A549 treated with CORT108297 at 1 μM for 4 hours (cell line): ENCODE data around the gene DKC1. TPM values are rescaled to one million over a fixed set of nuclear protein-coding genes. Genes with fewer than 3 reads are reported as not detected.

Experiments
- total RNA-seq: library from RNA; stranded (reverse); fragments of 200-300 nt; extraction: Qiagen RNA extraction; gene quantifications from 5 replicates; pipeline ENCODE4 v1.2.3, GENCODE V29; 2022

The DKC1 gene
- 153 to 208 TPM (median 161 TPM) in 5 replicates for total RNA-seq

DNA sequence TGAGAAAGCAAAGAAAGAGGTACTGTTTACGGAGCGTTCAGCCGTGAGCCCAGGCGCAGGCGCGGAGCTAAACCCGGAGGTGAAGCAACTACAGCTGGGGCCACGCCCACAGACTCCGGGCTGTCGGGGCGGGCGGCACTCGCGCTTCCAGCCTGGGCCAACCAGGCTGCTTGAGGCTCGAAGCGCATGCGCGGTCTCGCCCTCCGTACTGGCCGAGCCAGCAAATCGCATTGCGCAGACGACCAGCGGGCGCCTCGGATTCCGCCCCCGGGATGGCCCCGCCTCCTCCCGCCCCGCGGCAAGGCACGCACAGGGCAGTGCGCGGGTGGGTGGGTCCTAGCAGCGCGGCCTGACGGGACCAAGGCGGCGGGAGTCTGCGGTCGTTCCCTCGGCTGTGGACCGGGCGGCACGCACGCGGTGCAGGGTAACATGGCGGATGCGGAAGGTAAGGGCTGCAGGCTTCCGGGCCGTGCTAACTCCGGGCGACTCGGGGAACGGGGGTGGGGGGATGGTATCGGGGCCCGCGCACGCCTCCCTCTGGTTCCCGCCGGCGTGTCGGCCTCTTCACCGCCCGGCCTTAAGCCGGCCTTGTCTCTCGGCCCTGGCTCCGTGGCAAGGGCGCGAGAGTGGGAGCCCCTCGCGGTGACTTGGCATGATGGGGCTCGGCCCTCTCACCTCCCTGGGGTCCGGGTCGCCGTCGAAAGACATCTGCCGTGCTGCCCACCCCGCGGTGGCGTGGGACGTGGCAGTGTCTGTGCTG, at the start of gene DKC1:
TSS of gene DKC1 (plus strand) at position 328 of the 760 bp plus-strand sequence. CDS start at position 430, 102 bp downstream.

DNA sequence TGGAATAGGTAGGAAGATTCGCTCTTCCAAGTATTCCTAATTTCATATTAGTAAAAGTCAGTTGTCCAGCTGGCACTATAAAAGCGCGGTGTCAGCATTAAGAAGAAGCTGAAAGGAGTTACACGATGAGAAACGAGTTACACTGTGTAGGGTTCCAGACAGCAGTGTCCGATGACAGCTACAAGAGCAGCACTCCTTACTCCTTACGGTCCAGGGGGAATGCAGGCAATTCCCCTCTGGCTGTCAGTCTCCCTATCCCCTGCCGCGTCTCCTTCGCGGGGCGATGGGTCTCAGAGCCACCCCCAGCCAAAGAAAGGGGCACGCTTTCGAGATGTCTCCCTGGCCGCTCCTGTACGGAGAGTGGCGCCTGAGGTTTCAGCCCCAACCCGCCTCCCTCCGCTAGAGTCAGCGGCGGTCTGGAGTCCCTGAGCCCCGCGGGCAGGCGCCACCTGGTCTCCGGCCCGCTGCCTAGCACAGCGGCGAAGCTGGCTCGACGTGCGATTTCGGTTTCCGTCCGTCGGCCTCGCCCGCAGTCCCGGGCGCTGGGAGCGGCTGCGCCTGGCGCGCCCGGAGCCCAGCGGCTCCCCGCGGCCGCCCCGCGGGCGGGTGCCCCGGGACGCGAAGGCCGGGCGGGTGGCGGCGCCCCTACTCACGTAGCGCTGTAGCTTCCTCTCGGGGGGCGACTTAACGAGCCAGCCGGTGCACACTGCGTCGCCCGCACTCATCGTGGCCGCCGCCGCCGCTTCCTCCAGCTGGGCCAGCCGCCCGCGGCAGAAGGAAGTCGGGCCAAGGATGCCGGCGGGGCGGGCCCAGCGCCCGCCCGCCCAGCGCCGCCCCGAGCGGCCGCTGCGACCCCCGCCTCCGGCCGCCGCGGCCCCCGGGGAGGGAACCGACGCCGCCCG, 12.1 kb upstream of the DKC1 start, which contains the start of gene GAB3:
TSS of gene GAB3 (minus strand) at position 777 of the 902 bp plus-strand sequence. CDS start at position 725, 52 bp downstream.

DNA sequence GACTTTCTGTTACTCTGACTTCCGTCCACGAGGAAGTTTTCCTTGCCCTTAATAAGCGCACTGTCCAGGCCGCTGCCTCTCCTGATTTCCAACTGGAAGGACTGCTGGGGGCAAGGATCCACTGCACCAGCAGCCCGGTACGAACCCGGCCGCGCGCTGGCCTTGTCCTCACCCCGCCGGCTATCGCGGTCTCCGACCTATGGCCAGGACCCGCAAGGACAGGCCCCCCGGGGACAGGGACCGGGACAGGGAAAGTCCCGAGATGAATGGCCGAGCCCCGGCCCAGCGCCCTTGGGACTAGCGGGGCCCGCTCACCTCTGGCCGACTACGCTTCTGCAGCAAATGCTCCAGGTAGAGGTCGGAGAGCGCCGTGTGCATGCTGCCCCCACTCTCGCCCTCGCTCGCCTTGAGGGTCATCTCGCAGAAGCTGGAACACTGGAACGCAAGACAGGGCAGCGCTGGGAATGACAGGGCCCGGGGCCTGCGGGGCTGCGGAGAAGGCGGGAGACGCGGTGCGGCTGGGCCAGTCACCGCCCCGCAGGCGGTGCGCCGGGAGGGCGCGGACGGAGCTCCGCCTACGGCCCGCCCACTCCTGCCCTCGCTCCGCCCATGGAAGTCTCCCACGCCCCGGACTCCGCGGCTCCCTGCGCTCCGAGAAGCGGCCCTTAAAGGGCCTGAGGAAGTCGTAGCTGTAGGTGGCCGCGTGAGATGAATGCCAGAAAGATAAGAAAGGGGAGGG, 42.5 kb downstream of the DKC1 start, which contains the start of gene MPP1:
TSS of gene MPP1 (minus strand) at position 529 of the 739 bp plus-strand sequence. CDS start at position 417, 112 bp downstream.

Other genes with a start within 250 kb of the DKC1 start
- 33.4 to 47.5 TPM (median 46.5 TPM) in 5 replicates for gene FAM3A, start 246.6 kb upstream of the DKC1 start, total RNA-seq
- 1,443 to 1,631 TPM (median 1,552 TPM) in 5 replicates for gene G6PD, start 216.0 kb upstream of the DKC1 start, total RNA-seq
- 33.1 to 46.6 TPM (median 46.0 TPM) in 5 replicates for gene IKBKG, start 215.2 kb upstream of the DKC1 start, total RNA-seq
- gene CTAG1A, start 177.7 kb upstream of the DKC1 start, total RNA-seq = not detected in 5 replicates
- not detected in 5 replicates for gene CTAG1B, start 143.6 kb upstream of the DKC1 start, total RNA-seq
- not detected in 5 replicates for gene CTAG2, start 109.3 kb upstream of the DKC1 start, total RNA-seq
- 0.36 to 0.78 TPM (median 0.47 TPM) in 5 replicates for gene GAB3, start 11.8 kb upstream of the DKC1 start, total RNA-seq
- 16.7 to 17.9 TPM (median 17.5 TPM) in 5 replicates for gene MPP1, start 42.6 kb downstream of the DKC1 start, total RNA-seq
- gene SMIM9, start 71.8 kb downstream of the DKC1 start, total RNA-seq = not detected in 5 replicates
- 55.5 to 100 TPM (median 93.0 TPM) in 5 replicates for gene F8A1, start 123.5 kb downstream of the DKC1 start, total RNA-seq